ENCODE measurements around the gene FPGS. TPM values are rescaled to one million over a fixed set of nuclear protein-coding genes. Genes with fewer than 3 reads are reported as not detected.
"Not testable (repeated sequence)": the region's sequence is repeated elsewhere in the genome, so short reads cannot be mapped to it uniquely, and the experiment has no call there.

FPGS gene
- 77.7 and 93.7 TPM in 2 replicates for total RNA-seq

GRCh38 chr9:127802576-127803443, at the start of gene FPGS:
Gene FPGS, plus strand, starts transcription at chr9:127802882. Its CDS starts 43 bp downstream, at chr9:127802925.
- peak within 1 kb of the TSS; percentile 66 for H3K4me3 ChIP-seq (ENCODE audit: low read depth, low read length)
- DNase-seq (ENCODE audit: low read depth): peak; percentile 91
- TF ChIP-seq CTCF (IDR thresholded peaks at IDR 0.05; ENCODE audit: insufficient read depth, low read depth, low read length): no peak

- TF ChIP-seq CTCF (IDR thresholded peaks at IDR 0.05; ENCODE audit: insufficient read depth, low read depth, low read length): no peak
- no peak for DNase-seq (ENCODE audit: low read depth)
- H3K4me3 ChIP-seq (ENCODE audit: low read depth, low read length): no peak overlapping the region
These were observed 49.5 kb upstream of the FPGS start for GRCh38 chr9:127753148-127753547.

GRCh38 chr9:127753622-127754021, 49.1 kb upstream of the FPGS start:
- no peak overlapping the region for H3K4me3 ChIP-seq (ENCODE audit: low read depth, low read length)
- TF ChIP-seq CTCF (IDR thresholded peaks at IDR 0.05; ENCODE audit: insufficient read depth, low read depth, low read length): no peak
- DNase-seq (ENCODE audit: low read depth): no peak

- no peak for TF ChIP-seq CTCF (IDR thresholded peaks at IDR 0.05; ENCODE audit: insufficient read depth, low read depth, low read length)
- H3K4me3 ChIP-seq (ENCODE audit: low read depth, low read length): no peak overlapping the region
- DNase-seq (ENCODE audit: low read depth): no peak
These were observed 48.3 kb upstream of the FPGS start for GRCh38 chr9:127754099-127755060.

- no peak overlapping the region for H3K4me3 ChIP-seq (ENCODE audit: low read depth, low read length)
- DNase-seq (ENCODE audit: low read depth): no peak
- no peak for TF ChIP-seq CTCF (IDR thresholded peaks at IDR 0.05; ENCODE audit: insufficient read depth, low read depth, low read length)
These were observed 47.3 kb upstream of the FPGS start for GRCh38 chr9:127755061-127756060.

- no peak for DNase-seq (ENCODE audit: low read depth)
- no peak for TF ChIP-seq CTCF (IDR thresholded peaks at IDR 0.05; ENCODE audit: insufficient read depth, low read depth, low read length)
- H3K4me3 ChIP-seq (ENCODE audit: low read depth, low read length): no peak overlapping the region
These were observed 46.4 kb upstream of the FPGS start for GRCh38 chr9:127756233-127756632.

GRCh38 chr9:127756776-127757175, 45.9 kb upstream of the FPGS start:
- DNase-seq (ENCODE audit: low read depth); H3K4me3 ChIP-seq (ENCODE audit: low read depth, low read length): not testable (repeated sequence)

All from fibroblast of villous mesenchyme (primary cell).